GM12892 (cell line): ENCODE measurements around the gene GRAP2.

Source experiments
- DNase-seq: peaks from one replicate; pipeline ENCODE4 v3.0.0; 2011; ENCODE audit not compliant: insufficient read length
- FAIRE-seq: peaks from 2 replicates; lab custom pipeline; 2011; peaks lifted over from hg19 to GRCh38; lab: Jason Lieb, UNC
- POLR2A ChIP-seq: IDR thresholded peaks from 2 replicates; pipeline ENCODE4 v1.6.1; 2011; ENCODE audit warnings: low read depth, low read length, control low read depth
- POLR2AphosphoS5 ChIP-seq: IDR thresholded peaks from 2 replicates; pipeline ENCODE4 v1.6.1; 2011; ENCODE audit warnings: low read depth, low read length, control low read depth
- TAF1 ChIP-seq: IDR thresholded peaks from 2 replicates; pipeline ENCODE4 v1.6.1; 2011; ENCODE audit warnings: low read depth, mild to moderate bottlenecking, control low read depth, low read length, borderline replicate concordance

GRAP2 gene

GRCh38 chr22:39917197-39917643 is 16.3 kb downstream of the GRAP2 start:
- DNase-seq (no peak), FAIRE-seq (no peak)
- TF ChIP-seq POLR2A (no peak), TAF1 (no peak), POLR2AphosphoS5 (no peak)

GRCh38 chr22:39917776-39918495 is 17.1 kb downstream of the GRAP2 start:
- DNase-seq = no peak
- TF ChIP-seq POLR2AphosphoS5 (no peak), POLR2A (no peak), TAF1 (no peak)
- no peak for FAIRE-seq

- no peak for DNase-seq
- no peak for TF ChIP-seq POLR2AphosphoS5
- no peak for TF ChIP-seq TAF1
- TF ChIP-seq POLR2A = no peak
- no peak for FAIRE-seq
These were observed 19.4 kb downstream of the GRAP2 start for GRCh38 chr22:39920134-39920743.

- no peak for DNase-seq
- FAIRE-seq = no peak
These were observed 22.8 kb downstream of the GRAP2 start for GRCh38 chr22:39923696-39924095.

GRCh38 chr22:39924286-39924685 is 23.4 kb downstream of the GRAP2 start:
- FAIRE-seq = no peak

More at GRCh38 chr22:39923696-39924095, 22.8 kb downstream of the GRAP2 start:
- no peak for TF ChIP-seq TAF1
- TF ChIP-seq POLR2A = no peak
- TF ChIP-seq POLR2AphosphoS5 = no peak

GRCh38 chr22:39925273-39925672 is 24.4 kb downstream of the GRAP2 start:
- FAIRE-seq (no peak), DNase-seq (no peak)
- TF ChIP-seq POLR2A (no peak), POLR2AphosphoS5 (no peak), TAF1 (no peak)

More at GRCh38 chr22:39924286-39924685, 23.4 kb downstream of the GRAP2 start:
- TF ChIP-seq POLR2AphosphoS5 (no peak), TAF1 (no peak), POLR2A (no peak)
- no peak for DNase-seq

- no peak for TF ChIP-seq POLR2A
- DNase-seq (no peak), FAIRE-seq (no peak)
These were observed 25.2 kb downstream of the GRAP2 start for GRCh38 chr22:39925909-39926679.

- no peak for DNase-seq
- FAIRE-seq = no peak
- TF ChIP-seq TAF1 (no peak), POLR2AphosphoS5 (no peak), POLR2A (no peak)
These were observed 25.9 kb downstream of the GRAP2 start for GRCh38 chr22:39926753-39927152.

- DNase-seq (no peak), FAIRE-seq (no peak)
- TF ChIP-seq POLR2AphosphoS5 (no peak), POLR2A (no peak), TAF1 (no peak)
These were observed 26.7 kb downstream of the GRAP2 start for GRCh38 chr22:39927544-39927943.

GRCh38 chr22:39928536-39929520 is 27.9 kb downstream of the GRAP2 start:
- TF ChIP-seq POLR2AphosphoS5 = no peak
- no peak for TF ChIP-seq POLR2A
- TF ChIP-seq TAF1 = no peak
- DNase-seq (no peak), FAIRE-seq (no peak)

GRCh38 chr22:39931251-39931650 is 30.4 kb downstream of the GRAP2 start:
- no peak for DNase-seq
- FAIRE-seq = no peak
- TF ChIP-seq POLR2A = no peak
- no peak for TF ChIP-seq POLR2AphosphoS5
- no peak for TF ChIP-seq TAF1
